HL-60 (cell line): ENCODE data around the gene ZNF627.

Source experiments
- DNase-seq, 2 experiments: peaks; one replicate each; pipeline ENCODE4 v3.0.0-alpha.2; 2010 to 2020; ENCODE audit warnings: low read depth in 1 of 2, low spot score in 1 of 2
- H3K27ac ChIP-seq: fragments of 250-450 bp; sonication (Bioruptor Pico); replicated peaks from 2 replicates; pipeline ENCODE4 v1.5.1; 2020; ENCODE audit warnings: mild to moderate bottlenecking, moderate library complexity
- H3K27me3 ChIP-seq: fragments of 250-450 bp; sonication (Bioruptor Pico); 2 replicates; pipeline ENCODE4 v1.5.1; 2021; ENCODE audit warnings: mild to moderate bottlenecking, moderate library complexity; ENCODE audit not compliant: insufficient read depth, poor library complexity, severe bottlenecking
- H3K4me3 ChIP-seq: replicated peaks from 2 replicates; pipeline ENCODE4 v1.5.1; 2011; ENCODE audit warnings: mild to moderate bottlenecking, control low read depth, low read length; ENCODE audit not compliant: insufficient read depth
- CTCF ChIP-seq: IDR thresholded peaks from one replicate; pipeline ENCODE4 v1.5.1; 2011; ENCODE audit warnings: low read length, control low read depth, inconsistent platforms; ENCODE audit not compliant: insufficient read depth
- GABPA ChIP-seq: IDR thresholded peaks from 2 replicates; pipeline ENCODE4 v1.6.1; 2012; ENCODE audit warnings: low read depth
- POLR2AphosphoS5 ChIP-seq: IDR thresholded peaks from 2 replicates; pipeline ENCODE4 v1.6.1; 2012; ENCODE audit warnings: low read depth
- REST ChIP-seq: IDR thresholded peaks from 2 replicates; pipeline ENCODE4 v1.6.1; 2012; ENCODE audit warnings: low read depth; ENCODE audit not compliant: insufficient replicate concordance
- SPI1 ChIP-seq: IDR thresholded peaks from 2 replicates; pipeline ENCODE4 v1.6.1; 2012; ENCODE audit warnings: low read depth, mild to moderate bottlenecking, borderline replicate concordance
- long read RNA-seq: library from polyadenylated mRNA; unstranded; transcript quantifications from one replicate; pipeline ENCODE4 v2.0.0, GENCODE V29; 2020

The ZNF627 gene
- long read RNA-seq, transcript ZNF627-201 (4 exons, 2,840 nt): major isoform, 151 of 168 reads
- long read RNA-seq, partial matches to known transcripts: 0 of 168 reads
- long read RNA-seq, other reads (novel, unspliced or antisense): 17 of 168 reads

DNA sequence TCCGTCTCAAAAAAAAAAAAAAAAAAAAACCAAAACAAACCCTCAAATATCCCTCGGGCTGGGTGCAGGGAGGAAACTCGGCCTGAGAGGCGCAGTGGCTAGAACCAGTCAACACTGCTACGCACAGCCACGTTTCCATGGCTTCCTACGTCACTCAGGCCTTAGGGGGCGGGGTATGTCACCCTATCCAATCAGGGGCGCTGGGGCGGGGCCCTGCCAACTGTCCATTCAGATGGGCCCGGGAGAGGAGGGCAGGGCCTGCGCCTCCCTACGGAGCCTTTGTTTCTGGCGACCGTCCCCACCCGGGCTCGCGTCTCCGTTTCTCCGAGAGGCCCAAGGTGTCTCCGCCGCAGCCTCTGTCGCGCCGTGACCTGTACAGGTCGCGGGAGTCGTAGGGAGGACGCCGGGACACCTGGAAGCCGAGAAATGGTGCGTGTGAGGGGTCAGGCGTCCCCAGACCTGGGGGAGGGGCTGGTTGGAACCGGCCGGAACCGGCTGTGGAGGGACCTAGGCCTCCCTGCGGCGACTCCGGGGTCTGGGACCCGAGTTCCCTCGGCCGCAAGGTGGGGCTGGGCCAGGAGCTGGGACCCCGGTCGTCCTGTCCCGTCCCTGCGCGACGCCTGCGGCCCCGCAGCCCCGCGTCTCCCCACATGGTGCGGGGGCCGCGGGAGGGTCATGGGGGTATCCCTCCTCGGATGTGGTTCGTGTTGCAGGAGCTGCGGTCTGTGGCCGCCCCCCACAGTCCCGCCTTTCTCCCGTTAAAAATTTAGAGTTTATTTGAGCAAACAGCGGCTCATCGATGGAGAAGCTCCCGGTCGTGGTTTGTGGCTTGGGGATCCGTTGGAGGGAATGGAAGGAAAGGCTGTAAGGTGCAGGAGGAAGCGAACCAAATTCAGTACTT is at the start of gene ZNF627:
Gene ZNF627 (plus strand): TSS at position 282 of the 901 bp plus-strand sequence. CDS start 145 bp downstream, at position 427.
- peak; percentile 98 to 100 for DNase-seq
- TF ChIP-seq SPI1: no peak; the same call in 1 of the 2 replicates
- TF ChIP-seq POLR2AphosphoS5: peak; percentile 94
- Histone ChIP-seq H3K27me3 (no peaks in the 10 kb centered on the region), H3K4me3 (peak within 1 kb of the TSS; percentile 83), H3K27ac (peak within 1 kb of the TSS; percentile 98)

DNA sequence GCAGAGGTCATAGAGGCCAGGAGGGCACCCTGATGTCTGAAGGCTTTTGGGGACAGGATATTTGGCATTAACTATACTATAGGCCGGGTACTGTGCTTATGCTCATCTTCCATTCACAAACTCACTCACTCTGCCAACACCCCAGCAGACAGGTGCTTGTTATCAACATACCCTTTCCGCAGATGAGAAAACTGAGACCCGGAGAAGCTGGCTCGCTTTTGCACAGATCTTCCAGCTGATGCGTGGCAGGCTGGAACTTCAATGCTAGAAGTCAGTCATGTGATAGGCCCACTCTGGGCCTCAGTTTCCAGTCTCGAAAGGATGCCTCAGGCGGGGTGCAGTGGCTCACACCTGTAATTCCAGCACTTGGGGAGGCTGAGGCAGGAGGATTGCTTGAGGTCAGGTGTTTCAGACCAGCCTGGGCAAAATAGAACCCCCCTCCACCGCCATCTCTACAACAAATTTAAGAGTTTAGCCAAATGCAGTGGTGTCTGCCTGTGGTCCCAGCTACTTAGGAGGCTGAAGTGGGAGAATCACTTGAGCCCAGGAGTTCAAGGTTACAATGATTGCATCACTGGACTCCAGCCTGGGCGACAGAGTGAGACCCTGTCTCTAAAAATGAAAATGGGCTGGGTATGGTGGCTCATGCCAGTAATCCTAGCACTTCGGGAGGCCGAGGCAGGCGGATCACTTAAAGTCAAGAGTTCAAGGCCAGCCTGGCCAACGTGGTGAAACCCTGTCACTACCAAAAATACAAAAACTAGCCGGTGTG is 49.2 kb upstream of the ZNF627 start:
- no peak for TF ChIP-seq POLR2AphosphoS5
- no peak for TF ChIP-seq GABPA
- no peak for TF ChIP-seq CTCF
- no peak for TF ChIP-seq REST
- TF ChIP-seq SPI1: no peak
- Histone ChIP-seq H3K27ac (no peak overlapping the region), H3K27me3 (no peaks in the 10 kb centered on the region), H3K4me3 (no peak overlapping the region)
- no peak for DNase-seq

DNA sequence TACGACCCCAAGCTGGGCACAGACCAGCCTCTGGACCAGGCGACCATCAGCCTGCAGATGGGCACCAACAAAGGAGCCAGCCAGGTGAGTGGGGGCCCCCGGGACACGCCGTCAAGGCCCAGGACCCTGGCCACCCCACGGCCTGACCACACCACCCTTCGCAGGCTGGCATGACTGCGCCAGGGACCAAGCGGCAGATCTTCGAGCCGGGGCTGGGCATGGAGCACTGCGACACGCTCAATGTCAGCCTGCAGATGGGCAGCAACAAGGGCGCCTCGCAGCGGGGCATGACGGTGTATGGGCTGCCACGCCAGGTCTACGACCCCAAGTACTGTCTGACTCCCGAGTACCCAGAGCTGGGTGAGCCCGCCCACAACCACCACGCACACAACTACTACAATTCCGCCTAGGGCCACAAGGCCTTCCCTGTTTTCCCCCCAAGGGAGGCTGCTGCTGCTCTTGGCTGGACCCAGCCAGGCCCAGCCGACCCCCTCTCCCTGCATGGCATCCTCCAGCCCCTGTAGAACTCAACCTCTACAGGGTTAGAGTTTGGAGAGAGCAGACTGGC is 47.8 kb upstream of the ZNF627 start:
- no peak for DNase-seq
- H3K4me3 ChIP-seq: no peak overlapping the region

More for the DNA sequence above, 47.8 kb upstream of the ZNF627 start:
- TF ChIP-seq REST (no peak), POLR2AphosphoS5 (no peak), CTCF (no peak), GABPA (no peak), SPI1 (no peak)
- Histone ChIP-seq H3K27ac (no peak overlapping the region), H3K27me3 (no peaks in the 10 kb centered on the region)
